GM21786 (cell line): ENCODE results near the gene DISP3.
"Not testable (repeated sequence)": the region's sequence is repeated elsewhere in the genome, so short reads cannot be mapped to it uniquely, and the experiment has no call there.

Experiments used
- ATAC-seq: cut with Tn5 transposase; IDR thresholded peaks from one replicate; pipeline ENCODE4 v1.9.1; 2021; ENCODE audit not compliant: unreplicated experiment

DISP3 gene

GRCh38 chr1:11571906-11572616 lies 93.1 kb downstream of the DISP3 start:
- ATAC-seq, result no peak

- no peak for ATAC-seq
Observed at GRCh38 chr1:11573116-11573692, 94.2 kb downstream of the DISP3 start.

DNA sequence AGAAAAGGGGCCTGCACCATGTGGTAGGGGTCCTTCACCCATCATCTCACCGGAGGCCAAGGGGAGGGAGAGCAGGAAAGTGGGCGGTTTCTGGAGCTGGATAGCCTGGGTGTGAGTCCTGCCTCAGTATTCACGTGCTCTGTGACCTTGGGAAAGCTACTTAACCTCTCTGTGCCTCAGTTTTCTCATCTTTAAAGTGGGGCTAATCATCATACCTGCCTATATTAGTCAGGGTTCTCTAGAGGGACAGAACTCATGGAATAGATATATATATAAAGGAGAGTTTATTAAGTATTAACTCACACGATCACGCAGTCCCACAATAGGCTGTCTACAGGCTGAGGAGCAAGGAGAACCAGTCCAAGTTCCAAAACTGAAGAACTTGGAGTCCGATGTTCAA lies 96.6 kb downstream of the DISP3 start:
- no peak for ATAC-seq

- ATAC-seq, result no peak
Observed at GRCh38 chr1:11576109-11576875, 97.3 kb downstream of the DISP3 start.

DNA sequence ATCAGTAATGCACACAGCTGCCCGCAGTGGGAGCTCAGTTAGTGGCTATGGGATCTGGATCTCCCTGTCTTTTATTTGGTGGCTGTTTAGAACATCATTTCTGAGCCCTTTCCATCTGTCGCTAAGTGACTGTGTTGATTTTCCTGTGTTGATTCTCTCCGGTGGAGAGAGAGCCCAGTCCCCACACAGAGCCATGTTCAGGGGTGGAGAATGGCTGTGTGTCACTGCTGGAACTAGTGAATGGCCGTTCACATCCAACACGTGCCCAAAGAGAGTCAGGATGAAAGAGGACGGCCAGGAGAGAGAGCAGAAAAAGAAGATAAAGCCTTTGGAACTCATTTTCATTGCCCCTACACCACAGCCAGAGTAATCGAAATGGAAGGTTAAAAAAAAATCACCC lies 99.0 kb downstream of the DISP3 start:
- ATAC-seq, result no peak

- ATAC-seq, result no peak
Observed at GRCh38 chr1:11579506-11579905, 100.6 kb downstream of the DISP3 start.

DNA sequence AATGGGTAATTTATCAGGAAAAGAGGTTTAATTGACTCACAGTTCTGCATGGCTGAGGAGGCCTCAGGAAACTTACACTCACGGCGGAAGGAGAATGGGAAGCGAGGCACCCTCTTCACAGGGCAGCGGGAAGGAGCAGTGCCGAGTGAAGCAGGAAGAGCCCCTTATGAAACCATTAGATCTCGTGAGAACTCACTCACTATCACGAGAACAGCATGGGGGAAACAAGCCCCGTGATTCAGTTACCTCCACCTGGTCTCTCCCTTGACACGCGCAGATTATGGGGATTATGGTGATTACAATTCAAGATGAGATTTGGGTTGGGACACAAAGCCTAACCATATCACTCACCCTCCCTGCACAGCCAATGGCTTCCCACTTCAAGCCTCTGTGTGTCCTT lies 101.1 kb downstream of the DISP3 start:
- ATAC-seq, result not testable (repeated sequence)

DNA sequence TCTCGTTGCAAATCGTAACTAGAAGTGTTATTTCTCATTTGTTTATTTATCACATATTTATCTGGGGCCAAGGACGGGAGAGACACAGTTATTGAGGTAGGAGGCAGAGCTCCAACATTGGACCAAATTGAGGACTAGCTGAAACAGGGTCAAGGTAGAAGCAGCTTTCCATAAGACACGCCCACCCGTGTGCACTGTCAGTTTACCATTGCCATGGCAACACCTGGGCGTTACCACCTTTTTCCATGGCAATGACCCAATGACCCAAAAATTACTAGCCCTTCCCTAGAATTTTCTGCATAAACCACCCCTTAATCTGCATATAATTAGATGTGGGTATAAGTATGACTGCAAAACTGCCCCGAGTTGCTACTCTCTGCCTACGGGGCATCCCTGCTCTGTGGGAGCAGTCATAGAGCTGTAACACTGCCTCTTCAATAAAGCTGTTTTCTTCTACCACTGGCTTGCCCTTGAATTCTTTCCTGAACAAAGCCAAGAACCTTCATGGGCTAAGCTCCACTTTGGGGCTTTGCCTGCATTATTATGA lies 102.6 kb downstream of the DISP3 start:
- no peak for ATAC-seq

DNA sequence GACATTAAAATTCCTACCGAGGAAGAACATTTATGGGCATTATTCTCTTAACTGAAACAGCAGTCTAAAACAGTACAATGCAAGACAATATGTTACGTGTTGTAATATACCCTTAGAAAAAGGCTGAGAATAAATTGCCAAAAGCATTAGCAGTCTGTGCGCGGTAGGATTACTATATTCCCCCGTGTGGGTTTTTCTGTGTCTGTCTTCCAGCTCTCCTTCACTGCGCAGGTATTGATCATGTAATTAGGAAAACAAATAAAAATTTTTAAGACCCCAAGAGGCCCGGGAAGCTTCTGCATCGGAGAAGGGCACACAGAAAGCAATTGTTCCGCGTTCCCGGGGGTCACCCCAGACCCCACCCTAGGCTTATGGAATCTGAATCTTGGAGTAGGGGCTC lies 106.4 kb downstream of the DISP3 start:
- no peak for ATAC-seq
